DOHH2 (cell line): ENCODE results near the gene ZNF408.

Source experiments
- H3F3A ChIP-seq: fragments of 200-600 bp; sonication (generic), shearing (Covaris generic); 2 replicates; pipeline ENCODE4 v1.6.0; 2016; ENCODE audit warnings: antibody characterized with exemption, mild to moderate bottlenecking; ENCODE audit not compliant: control insufficient read depth, insufficient read depth
- H3K27ac ChIP-seq: fragments of 200-600 bp; sonication (generic); 2 replicates; pipeline ENCODE4 v1.5.1; 2014; ENCODE audit warnings: low read depth, mild to moderate bottlenecking, low read length, moderate library complexity
- H3K27me3 ChIP-seq: fragments of 200-600 bp; sonication (generic); 2 replicates; pipeline ENCODE4 v1.6.1; 2014; ENCODE audit warnings: mild to moderate bottlenecking, low read length, mixed read lengths; ENCODE audit not compliant: control insufficient read depth
- H3K36me3 ChIP-seq: fragments of 200-600 bp; sonication (generic); 2 replicates; pipeline ENCODE4 v1.6.1; 2014; ENCODE audit warnings: mild to moderate bottlenecking, low read length, moderate library complexity, mixed read lengths; ENCODE audit not compliant: control insufficient read depth
- H3K4me1 ChIP-seq: fragments of 200-600 bp; sonication (generic); 2 replicates; pipeline ENCODE4 v1.6.1; 2014; ENCODE audit warnings: mild to moderate bottlenecking, low read length, mixed read lengths; ENCODE audit not compliant: control insufficient read depth
- H3K4me2 ChIP-seq: fragments of 200-600 bp; sonication (generic); 2 replicates; pipeline ENCODE4 v1.6.0; 2014; ENCODE audit warnings: mild to moderate bottlenecking, low read length, moderate library complexity
- H3K4me3 ChIP-seq: fragments of 200-600 bp; sonication (generic); 2 replicates; pipeline ENCODE4 v1.5.1; 2014; ENCODE audit warnings: mild to moderate bottlenecking, low read length, mixed read lengths
- H3K79me2 ChIP-seq: fragments of 200-600 bp; sonication (generic); 2 replicates; pipeline ENCODE4 v1.6.1; 2014; ENCODE audit warnings: mild to moderate bottlenecking, low read length, mixed read lengths; ENCODE audit not compliant: control insufficient read depth
- H3K9me2 ChIP-seq: fragments of 200-600 bp; sonication (generic); replicated peaks from 2 replicates; pipeline ENCODE4 v1.6.1; 2014; ENCODE audit warnings: mild to moderate bottlenecking, low read length, mixed read lengths; ENCODE audit not compliant: control insufficient read depth
- H3K9me3 ChIP-seq: fragments of 200-600 bp; sonication (generic); 2 replicates; pipeline ENCODE4 v1.6.1; 2014; ENCODE audit warnings: antibody characterized with exemption, low read length, mixed read lengths; ENCODE audit not compliant: control insufficient read depth, insufficient read depth
- H4K20me1 ChIP-seq: fragments of 200-600 bp; sonication (generic); 2 replicates; pipeline ENCODE4 v1.6.0; 2014; ENCODE audit warnings: low read depth, mild to moderate bottlenecking, antibody characterized with exemption, low read length, moderate library complexity; ENCODE audit not compliant: control insufficient read depth, insufficient read depth
- CTCF ChIP-seq: fragments of 200-600 bp; sonication (generic); IDR thresholded peaks from one replicate; pipeline ENCODE4 v1.5.1; 2014; ENCODE audit warnings: antibody characterized with exemption, mild to moderate bottlenecking, low read depth, low read length; ENCODE audit not compliant: poor library complexity, severe bottlenecking
- EZH2phosphoT487 ChIP-seq: fragments of 200-600 bp; sonication (generic); IDR thresholded peaks from 2 replicates; pipeline ENCODE4 v1.6.1; 2017; ENCODE audit warnings: borderline replicate concordance, mild to moderate bottlenecking, antibody characterized with exemption, low read length, moderate library complexity, mixed read lengths

ZNF408 gene

GRCh38 chr11:46675949-46676348 is 24.9 kb upstream of the ZNF408 start:
- peaks cover 34% of the 10 kb centered on the region for H3K4me1 ChIP-seq
- peaks cover 55% of the 10 kb centered on the region for H3K36me3 ChIP-seq
- no peaks in the 10 kb centered on the region for H3K9me2 ChIP-seq
- TF ChIP-seq EZH2phosphoT487: no peak
- no peak for TF ChIP-seq CTCF
- H3F3A ChIP-seq: no peaks in the 10 kb centered on the region
- H3K9me3 ChIP-seq: no peaks in the 10 kb centered on the region
- no peak overlapping the region for H3K4me2 ChIP-seq
- no peaks in the 10 kb centered on the region for H4K20me1 ChIP-seq
- H3K79me2 ChIP-seq: no peaks in the 10 kb centered on the region
- no peak overlapping the region for H3K4me3 ChIP-seq
- H3K27me3 ChIP-seq: no peaks in the 10 kb centered on the region
- H3K27ac ChIP-seq: no peak overlapping the region

GRCh38 chr11:46676436-46677158 is 24.2 kb upstream of the ZNF408 start:
- H4K20me1 ChIP-seq: no peaks in the 10 kb centered on the region
- TF ChIP-seq EZH2phosphoT487 (no peak), CTCF (no peak)
- H3K4me3 ChIP-seq: no peak overlapping the region
- no peaks in the 10 kb centered on the region for H3F3A ChIP-seq
- H3K4me2 ChIP-seq: peak overlapping the region; percentile 21; the same call in 1 of the 2 replicates
- peaks cover 34% of the 10 kb centered on the region for H3K4me1 ChIP-seq
- H3K27me3 ChIP-seq: no peaks in the 10 kb centered on the region
- peaks cover 55% of the 10 kb centered on the region for H3K36me3 ChIP-seq
- H3K79me2 ChIP-seq: no peaks in the 10 kb centered on the region
- no peaks in the 10 kb centered on the region for H3K9me3 ChIP-seq
- H3K9me2 ChIP-seq: no peaks in the 10 kb centered on the region
- no peak overlapping the region for H3K27ac ChIP-seq

GRCh38 chr11:46677169-46677568 is 23.7 kb upstream of the ZNF408 start:
- no peak overlapping the region for H3K27ac ChIP-seq
- peaks cover 53% of the 10 kb centered on the region for H3K36me3 ChIP-seq
- H3K4me1 ChIP-seq: peaks cover 34% of the 10 kb centered on the region
- H3K27me3 ChIP-seq: no peaks in the 10 kb centered on the region
- TF ChIP-seq EZH2phosphoT487: no peak
- no peak for TF ChIP-seq CTCF
- peak overlapping the region; percentile 21; the same call in 1 of the 2 replicates for H3K4me2 ChIP-seq
- no peaks in the 10 kb centered on the region for H3K79me2 ChIP-seq
- H3F3A ChIP-seq: no peaks in the 10 kb centered on the region
- H3K9me2 ChIP-seq: no peaks in the 10 kb centered on the region
- H3K4me3 ChIP-seq: no peak overlapping the region
- no peaks in the 10 kb centered on the region for H3K9me3 ChIP-seq
- H4K20me1 ChIP-seq: no peaks in the 10 kb centered on the region
